Measurements from ENCODE around the gene DNAH14. TPM values are rescaled to one million over a fixed set of nuclear protein-coding genes. Genes with fewer than 3 reads are reported as not detected.

The DNAH14 gene
- total and polyA plus RNA-seq, 2 of the 8 experiments (the other 6 are each of a cell fraction or from before 2014, with no cell fraction given), result 8.4 to 40.7 TPM

- no peaks in the 10 kb centered on the region for H3K23me2 ChIP-seq (ENCODE audit: low read depth, low read length)
- no peaks in the 10 kb centered on the region for H3K79me2 ChIP-seq (ENCODE audit: control insufficient read depth in 1 of 2, insufficient read depth in 2 of 2, low read length in 2 of 2)
- TF ChIP-seq CTCF (IDR thresholded peaks at IDR 0.05; ENCODE audit: control extremely low read depth in 1 of 3, insufficient read depth in 1 of 3, low read depth in 1 of 3, low read length in 3 of 3), result peak in 1 of 3 experiments; percentile 7; a peak in 1 of 4 replicates
- TF ChIP-seq SP2 (IDR thresholded peaks at IDR 0.05; ENCODE audit: low read length), result no peak
- H2BK15ac ChIP-seq (ENCODE audit: low read length), result no peak overlapping the region
- H3K4me2 ChIP-seq (ENCODE audit: insufficient read depth in 1 of 2, low read depth in 2 of 2, low read length in 2 of 2), result no peak overlapping the region
- H3K27ac ChIP-seq (ENCODE audit: low read depth, low read length), result no peak overlapping the region
- H2BK20ac ChIP-seq (ENCODE audit: low read length), result no peak overlapping the region
- no peak overlapping the region for H3K23ac ChIP-seq (ENCODE audit: insufficient read length)
- H2BK5ac ChIP-seq (ENCODE audit: low read depth, low read length), result no peak overlapping the region
- no peaks in the 10 kb centered on the region; a peak in 1 of 7 replicates for H3K27me3 ChIP-seq (replicated peaks in 1 of 4; ENCODE audit: control insufficient read depth in 3 of 4, extremely low read depth in 1 of 4, insufficient read depth in 3 of 4, low read length in 3 of 4)
- no peak overlapping the region for H2BK120ac ChIP-seq (replicated peaks; ENCODE audit: low read depth, low read length)
- no peak overlapping the region for H3K18ac ChIP-seq (ENCODE audit: extremely low read depth, low read length)
- no peak overlapping the region for H3K9ac ChIP-seq (replicated peaks in 1 of 4; ENCODE audit: extremely low read depth in 1 of 4, low read depth in 3 of 4, low read length in 3 of 4)
- 92% methylated on average over 9 of the region's 9 CpGs; no CpG with 5 or more reads in 1 of the 2 experiments for WGBS, 2 experiments (ENCODE audit: extremely low coverage in 1 of 2, insufficient coverage in 1 of 2, insufficient read length in 1 of 2, insufficient replicate concordance in 2 of 2, low coverage in 1 of 2, low lambda C conversion rate in 2 of 2, missing lambda C conversion rate in 1 of 2)
- H3K4me1 ChIP-seq (replicated peaks in 1 of 4; ENCODE audit: control insufficient read depth in 3 of 4, insufficient read depth in 4 of 4, low read length in 3 of 4), result peaks cover 0 to 5% (median under 1%) of the 10 kb centered on the region in 4 experiments; a peak in 1 of 7 replicates
- H4K5ac ChIP-seq (ENCODE audit: insufficient read length, low read depth, low read length), result no peak overlapping the region
- ChIA-PET CTCF (ENCODE audit: partially characterized antibody) (interaction anchor here (0.8 to 3.9 kb wide), 16 partner anchors 9 to 530 kb away, joined by 3 to 17 read pairs (median 4); partner anchors contain the start of genes LBR and SRP9), POLR2A (ENCODE audit: partially characterized antibody) (no interaction called here)
- DNase-seq (ENCODE audit: low read depth in 1 of 2, low spot score in 2 of 2) (no peak), FAIRE-seq (no peak)
- no peak overlapping the region for H3K14ac ChIP-seq (ENCODE audit: insufficient read length)
- no peaks in the 10 kb centered on the region for H3K79me1 ChIP-seq (ENCODE audit: low read depth, low read length)
- no peaks in the 10 kb centered on the region for H3K9me3 ChIP-seq (ENCODE audit: insufficient read depth in 2 of 2, low read depth in 1 of 2, low read length in 1 of 2)
- no peak overlapping the region for H3K4ac ChIP-seq (replicated peaks; ENCODE audit: insufficient read length, low read depth, low read length)
- no peak overlapping the region for H4K8ac ChIP-seq (ENCODE audit: extremely low read depth, insufficient read depth, low read length)
- H2AFZ ChIP-seq (ENCODE audit: low read length), result no peak overlapping the region
- H4K91ac ChIP-seq (replicated peaks; ENCODE audit: insufficient read length, low read length), result no peak overlapping the region
- H2AK5ac ChIP-seq (ENCODE audit: low read depth, low read length), result no peak overlapping the region
- H3K36me3 ChIP-seq (ENCODE audit: control insufficient read depth in 2 of 4, insufficient read depth in 4 of 4, low read length in 3 of 4), result no peaks in the 10 kb centered on the region
- no peak overlapping the region for H3K56ac ChIP-seq (replicated peaks; ENCODE audit: insufficient read length, low read depth, low read length)
- H2BK12ac ChIP-seq (ENCODE audit: low read depth, low read length), result no peak overlapping the region
- no peaks in the 10 kb centered on the region for H4K20me1 ChIP-seq (replicated peaks in 1 of 2; ENCODE audit: control insufficient read depth in 1 of 2, insufficient read depth in 2 of 2, low read length in 2 of 2)
- H3K4me3 ChIP-seq (ENCODE audit: extremely low read depth in 1 of 4, insufficient read depth in 2 of 4, low read depth in 3 of 4, low read length in 4 of 4), result no peak overlapping the region
Observed at GRCh38 chr1:225441314-225442122, 512.0 kb downstream of the DNAH14 start.

Measured in H1 (cell line).